H1 (cell line): Measurements from ENCODE around the gene ELP4.

ENCODE experiments used
- BCL11A ChIP-seq, 2 experiments: IDR thresholded peaks; one replicate each; pipeline ENCODE4 v1.6.1; 2011; ENCODE audit warnings: low read depth in 2 of 2, low read length in 2 of 2, mild to moderate bottlenecking in 2 of 2
- CTCF ChIP-seq, 3 experiments: IDR thresholded peaks; 1 replicate in 2 of 3; 2 replicates in 1 of 3; pipeline versions ENCODE4 v1.5.1 to v1.6.1; 2011; ENCODE audit warnings: low read length in 3 of 3, mild to moderate bottlenecking in 3 of 3, inconsistent platforms in 2 of 3, low read depth in 1 of 3, moderate library complexity in 1 of 3; ENCODE audit not compliant: insufficient read depth in 1 of 3; ENCODE audit errors: control extremely low read depth in 1 of 3
- EP300 ChIP-seq, 2 experiments: IDR thresholded peaks; 1 replicate in 1 of 2; 2 replicates in 1 of 2; pipeline ENCODE4 v1.6.1; 2011 to 2012; ENCODE audit warnings: low read depth in 2 of 2, low read length in 2 of 2, mild to moderate bottlenecking in 2 of 2, borderline replicate concordance in 1 of 2, inconsistent platforms in 1 of 2, moderate library complexity in 1 of 2
- KDM5A ChIP-seq: fragments of 200-600 bp; IDR thresholded peaks from 2 replicates; pipeline ENCODE4 v1.7.1; 2012; ENCODE audit warnings: mild to moderate bottlenecking, low read length, inconsistent platforms, mixed read lengths
- MAX ChIP-seq: IDR thresholded peaks from 2 replicates; pipeline ENCODE4 v1.6.1; 2012; ENCODE audit warnings: inconsistent platforms
- PHF8 ChIP-seq: fragments of 200-600 bp; sonication (generic); conservative IDR thresholded peaks from 2 replicates; pipeline ENCODE4 v1.7.1; 2012; ENCODE audit warnings: low read depth, mild to moderate bottlenecking, inconsistent platforms, low read length, moderate library complexity
- POLR2A ChIP-seq, 2 experiments: IDR thresholded peaks; 1 replicate in 1 of 2; 2 replicates in 1 of 2; pipeline ENCODE4 v1.6.1; 2011; ENCODE audit warnings: low read depth in 2 of 2, low read length in 2 of 2, mild to moderate bottlenecking in 2 of 2; ENCODE audit errors: control extremely low read depth in 1 of 2
- POLR2AphosphoS5 ChIP-seq: IDR thresholded peaks from 2 replicates; pipeline ENCODE4 v1.6.1; 2011; ENCODE audit warnings: low read depth, low read length
- RAD21 ChIP-seq, 2 experiments: IDR thresholded peaks in 1 of 2; conservative IDR thresholded peaks in 1 of 2; 2 replicates each; pipeline ENCODE4 v1.6.1; 2011; ENCODE audit warnings: low read depth in 2 of 2, low read length in 2 of 2, improper control_type of control experiment in 1 of 2, inconsistent platforms in 1 of 2, mild to moderate bottlenecking in 1 of 2, moderate library complexity in 1 of 2
- RBBP5 ChIP-seq: IDR thresholded peaks from 2 replicates; pipeline ENCODE4 v1.7.1; 2012; ENCODE audit warnings: low read depth, mild to moderate bottlenecking, inconsistent platforms, low read length, moderate library complexity, borderline replicate concordance
- SAP30 ChIP-seq: fragments of 300-600 bp; sonication (generic); IDR thresholded peaks from 2 replicates; pipeline ENCODE4 v1.7.1; 2012; ENCODE audit warnings: low read length, moderate library complexity, mild to moderate bottlenecking, inconsistent platforms; ENCODE audit not compliant: insufficient read depth, insufficient replicate concordance
- TEAD4 ChIP-seq: IDR thresholded peaks from 2 replicates; pipeline ENCODE4 v1.6.1; 2012; ENCODE audit warnings: low read depth, low read length, inconsistent platforms, mixed read lengths

GRCh38 chr11:31792036-31792435, 282.5 kb downstream of the ELP4 start:
- no peak for TF ChIP-seq PHF8
- TF ChIP-seq BCL11A (IDR thresholded peaks at IDR 0.05; ENCODE audit: low read depth in 2 of 2, low read length in 2 of 2), result no peak
- no peak for TF ChIP-seq RAD21 (IDR thresholded peaks at IDR 0.05 in 1 of 2, conservative IDR thresholded peaks at IDR 0.05 in 1 of 2; ENCODE audit: low read depth in 2 of 2, low read length in 2 of 2)
- TF ChIP-seq POLR2AphosphoS5, result no peak
- TF ChIP-seq CTCF (IDR thresholded peaks at IDR 0.05; ENCODE audit: control extremely low read depth in 1 of 3, insufficient read depth in 1 of 3, low read depth in 1 of 3, low read length in 3 of 3), result no peak
- no peak for TF ChIP-seq EP300 (IDR thresholded peaks at IDR 0.05; ENCODE audit: borderline replicate concordance in 1 of 2, low read depth in 2 of 2, low read length in 2 of 2)
- TF ChIP-seq MAX, result no peak
- TF ChIP-seq RBBP5, result no peak
- no peak for TF ChIP-seq TEAD4
- TF ChIP-seq POLR2A (IDR thresholded peaks at IDR 0.05; ENCODE audit: control extremely low read depth in 1 of 2, low read depth in 2 of 2, low read length in 2 of 2), result no peak
- no peak for TF ChIP-seq SAP30
- TF ChIP-seq KDM5A, result no peak
